Measurements from ENCODE around the gene NT5C.

NT5C gene

GRCh38 chr17:75105126-75106080 is 26.1 kb downstream of the NT5C start:
- no peak overlapping the region for H3K4me3 ChIP-seq (ENCODE audit: low read length)
- peak; percentile 79 for TF ChIP-seq CTCF (conservative IDR thresholded peaks at IDR 0.05; ENCODE audit: low read depth, low read length)
- DNase-seq (ENCODE audit: low read depth), result no peak

GRCh38 chr17:75103601-75104554 is 27.7 kb downstream of the NT5C start:
- no peak for TF ChIP-seq CTCF (conservative IDR thresholded peaks at IDR 0.05; ENCODE audit: low read depth, low read length)
- no peak overlapping the region for H3K4me3 ChIP-seq (ENCODE audit: low read length)
- no peak for DNase-seq (ENCODE audit: low read depth)

DNA sequence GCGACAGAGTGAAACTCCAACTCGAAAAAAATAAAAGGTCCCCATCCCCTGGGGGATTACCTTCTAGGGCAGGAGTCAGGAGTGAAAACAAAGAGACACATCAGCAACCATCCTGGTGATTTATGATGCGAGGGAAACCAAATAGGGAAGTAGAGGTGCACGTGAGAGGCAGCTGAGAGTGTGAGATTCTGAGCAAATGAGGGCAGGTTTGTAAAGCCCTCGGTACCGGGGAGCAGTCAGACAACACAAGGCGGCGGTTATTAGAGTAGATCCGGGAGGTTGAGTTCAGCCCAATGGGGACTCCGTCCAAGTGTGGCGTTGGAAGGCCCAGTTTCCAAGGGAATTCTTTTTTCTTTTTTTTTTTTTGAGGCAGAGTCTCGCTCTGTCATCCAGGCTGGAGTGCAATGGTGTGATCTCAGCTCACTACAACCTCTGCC is 29.1 kb downstream of the NT5C start:
- TF ChIP-seq CTCF (conservative IDR thresholded peaks at IDR 0.05; ENCODE audit: low read depth, low read length), result no peak
- H3K4me3 ChIP-seq (ENCODE audit: low read length), result no peak overlapping the region
- DNase-seq (ENCODE audit: low read depth), result no peak

DNA sequence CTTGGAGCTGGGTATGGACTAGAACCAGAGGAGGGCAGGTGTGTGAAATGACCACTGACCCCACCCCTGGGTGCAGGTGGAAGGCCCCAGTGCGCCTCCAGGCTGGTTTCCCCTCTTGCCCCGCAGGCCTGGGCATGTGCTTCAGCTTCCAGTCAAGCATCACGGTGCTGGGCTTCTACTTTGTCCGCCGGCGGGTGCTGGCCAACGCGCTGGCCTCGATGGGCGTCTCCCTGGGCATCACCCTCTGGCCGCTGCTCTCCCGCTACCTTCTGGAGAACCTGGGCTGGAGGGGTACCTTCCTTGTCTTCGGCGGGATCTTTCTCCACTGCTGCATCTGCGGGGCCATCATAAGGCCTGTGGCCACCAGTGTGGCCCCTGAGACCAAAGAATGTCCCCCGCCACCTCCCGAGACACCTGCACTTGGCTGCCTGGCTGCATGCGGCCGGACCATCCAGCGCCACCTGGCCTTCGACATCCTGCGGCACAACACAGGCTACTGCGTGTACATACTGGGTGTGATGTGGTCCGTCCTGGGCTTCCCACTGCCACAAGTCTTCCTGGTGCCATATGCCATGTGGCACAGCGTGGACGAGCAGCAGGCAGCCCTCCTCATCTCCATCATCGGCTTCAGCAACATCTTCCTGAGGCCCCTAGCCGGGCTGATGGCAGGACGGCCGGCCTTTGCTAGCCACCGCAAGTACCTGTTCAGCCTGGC is 31.5 kb downstream of the NT5C start:
- TF ChIP-seq CTCF (conservative IDR thresholded peaks at IDR 0.05; ENCODE audit: low read depth, low read length), result no peak

GRCh38 chr17:75098861-75099260 is 32.7 kb downstream of the NT5C start:
- no peak for TF ChIP-seq CTCF (conservative IDR thresholded peaks at IDR 0.05; ENCODE audit: low read depth, low read length)
- no peak overlapping the region for H3K4me3 ChIP-seq (ENCODE audit: low read length)
- no peak for DNase-seq (ENCODE audit: low read depth)

More for the DNA sequence above, 31.5 kb downstream of the NT5C start:
- no peak for DNase-seq (ENCODE audit: low read depth)
- no peak overlapping the region for H3K4me3 ChIP-seq (ENCODE audit: low read length)

- no peak overlapping the region for H3K4me3 ChIP-seq (ENCODE audit: low read length)
- TF ChIP-seq CTCF (conservative IDR thresholded peaks at IDR 0.05; ENCODE audit: low read depth, low read length), result no peak
Measured at GRCh38 chr17:75097865-75098264, 33.7 kb downstream of the NT5C start.

More at GRCh38 chr17:75097865-75098264, 33.7 kb downstream of the NT5C start:
- DNase-seq (ENCODE audit: low read depth), result no peak

Measured in retinal pigment epithelial cell (primary cell).